C4-2B (cell line): Measurements from ENCODE around the gene C14orf132.

Source experiments
- ZFX ChIP-seq: fragments of 450-650 bp; IDR thresholded peaks from 2 replicates; pipeline ENCODE4 v1.6.1; 2017
- TF ChIP-seq, protein P1 (sequence below): fragments of 450-650 bp; conservative IDR thresholded peaks from 2 replicates; pipeline ENCODE4 v1.5.1; 2017; ENCODE audit warnings: mild to moderate bottlenecking

DNA sequence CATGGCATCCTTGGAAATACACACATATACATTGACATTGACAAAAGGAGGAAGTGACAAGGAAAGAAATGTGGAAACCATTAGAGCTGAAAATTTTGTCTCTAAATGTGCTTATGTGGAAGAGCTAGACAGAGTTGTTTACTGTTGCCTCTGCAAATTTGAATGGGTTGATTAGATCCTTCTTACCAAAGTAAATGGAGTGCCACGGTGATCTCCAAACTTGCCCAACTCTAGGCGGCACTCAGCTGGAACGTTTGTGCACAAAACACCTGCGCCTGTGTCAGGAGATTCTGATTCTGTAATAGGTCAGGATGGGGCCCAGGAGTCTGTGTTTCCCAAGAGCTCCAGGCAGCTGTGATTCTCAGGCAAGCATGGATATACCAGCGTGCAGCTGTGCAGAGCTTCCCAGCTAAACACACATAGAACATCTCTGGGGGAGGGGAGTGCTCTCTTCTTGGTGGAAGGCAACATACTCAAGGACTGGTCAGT lies 87.7 kb downstream of the C14orf132 start:
- TF ChIP-seq, protein P1, sequence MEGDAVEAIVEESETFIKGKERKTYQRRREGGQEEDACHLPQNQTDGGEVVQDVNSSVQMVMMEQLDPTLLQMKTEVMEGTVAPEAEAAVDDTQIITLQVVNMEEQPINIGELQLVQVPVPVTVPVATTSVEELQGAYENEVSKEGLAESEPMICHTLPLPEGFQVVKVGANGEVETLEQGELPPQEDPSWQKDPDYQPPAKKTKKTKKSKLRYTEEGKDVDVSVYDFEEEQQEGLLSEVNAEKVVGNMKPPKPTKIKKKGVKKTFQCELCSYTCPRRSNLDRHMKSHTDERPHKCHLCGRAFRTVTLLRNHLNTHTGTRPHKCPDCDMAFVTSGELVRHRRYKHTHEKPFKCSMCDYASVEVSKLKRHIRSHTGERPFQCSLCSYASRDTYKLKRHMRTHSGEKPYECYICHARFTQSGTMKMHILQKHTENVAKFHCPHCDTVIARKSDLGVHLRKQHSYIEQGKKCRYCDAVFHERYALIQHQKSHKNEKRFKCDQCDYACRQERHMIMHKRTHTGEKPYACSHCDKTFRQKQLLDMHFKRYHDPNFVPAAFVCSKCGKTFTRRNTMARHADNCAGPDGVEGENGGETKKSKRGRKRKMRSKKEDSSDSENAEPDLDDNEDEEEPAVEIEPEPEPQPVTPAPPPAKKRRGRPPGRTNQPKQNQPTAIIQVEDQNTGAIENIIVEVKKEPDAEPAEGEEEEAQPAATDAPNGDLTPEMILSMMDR: no peak
- TF ChIP-seq ZFX: no peak
